ENCODE data around the gene DPM2.

Gene DPM2

GRCh38 chr9:127943731-127944144 lies 6.1 kb upstream of the DPM2 start:
- H3K27ac ChIP-seq: peak overlapping the region; percentile 32
- ChIA-PET CTCF (interaction anchor here (0.6 to 4.2 kb wide), 37 partner anchors 10 to 293 kb away, joined by 3 to 68 read pairs (median 4); partner anchors contain the start of genes EEIG1 and PIP5KL1), POLR2A (ENCODE audit: low non-redundant PET) (no interaction called here)
- DNase-seq (ENCODE audit: low spot score): peak; percentile 79
- TF ChIP-seq CTCF (conservative IDR thresholded peaks at IDR 0.05; ENCODE audit: low read depth): peak; percentile 94

- CTCF ChIA-PET: interaction anchor here (0.6 to 4.2 kb wide), 36 partner anchors 10 to 453 kb away, joined by 3 to 68 read pairs (median 4); partner anchors contain the start of gene PIP5KL1
- DNase-seq (ENCODE audit: low spot score): no peak
- H3K27ac ChIP-seq: peak overlapping the region; percentile 32
- POLR2A ChIA-PET (ENCODE audit: low non-redundant PET): interaction anchor here (0.7 kb wide), 1 partner anchor 44 kb away, joined by 3 read pairs; no protein-coding TSS in a partner anchor
- peak; percentile 11 for TF ChIP-seq CTCF (conservative IDR thresholded peaks at IDR 0.05; ENCODE audit: low read depth)
These were observed 5.5 kb upstream of the DPM2 start for GRCh38 chr9:127943011-127943662.

GRCh38 chr9:127942216-127943010 lies 4.8 kb upstream of the DPM2 start:
- DNase-seq (ENCODE audit: low spot score): peak; percentile 75
- H3K27ac ChIP-seq: peak overlapping the region; percentile 32
- ChIA-PET CTCF (interaction anchor here (0.5 to 4.2 kb wide), 20 partner anchors 9 to 454 kb away, joined by 3 to 68 read pairs (median 4); partner anchors contain the start of gene PIP5KL1), POLR2A (ENCODE audit: low non-redundant PET) (interaction anchor here (0.6 to 0.7 kb wide), 2 partner anchors 10 to 44 kb away, joined by 3 read pairs; no protein-coding TSS in a partner anchor)
- peak; percentile 99 for TF ChIP-seq CTCF (conservative IDR thresholded peaks at IDR 0.05; ENCODE audit: low read depth)

GRCh38 chr9:127941961-127942215 lies 4.2 kb upstream of the DPM2 start:
- no peak for DNase-seq (ENCODE audit: low spot score)
- TF ChIP-seq CTCF (conservative IDR thresholded peaks at IDR 0.05; ENCODE audit: low read depth): no peak
- CTCF ChIA-PET: interaction anchor here (0.8 to 4.2 kb wide), 7 partner anchors 11 to 176 kb away, joined by 4 to 68 read pairs (median 9); partner anchors contain the start of gene PIP5KL1
- peak overlapping the region; percentile 32 for H3K27ac ChIP-seq
- POLR2A ChIA-PET (ENCODE audit: low non-redundant PET): no interaction called here

GRCh38 chr9:127941062-127941960 lies 3.7 kb upstream of the DPM2 start:
- ChIA-PET CTCF (interaction anchor here (1.0 to 1.8 kb wide), 5 partner anchors 38 to 176 kb away, joined by 4 to 9 read pairs (median 6); partner anchors contain the start of gene EEIG1), POLR2A (ENCODE audit: low non-redundant PET) (no interaction called here)
- DNase-seq (ENCODE audit: low spot score): no peak
- TF ChIP-seq CTCF (conservative IDR thresholded peaks at IDR 0.05; ENCODE audit: low read depth): no peak
- peak overlapping the region; percentile 32 for H3K27ac ChIP-seq
